H9 (cell line): ENCODE data around the gene CD28. TPM values are rescaled to one million over a fixed set of nuclear protein-coding genes. Genes with fewer than 3 reads are reported as not detected.

Source experiments
- DNase-seq: peaks from one replicate; pipeline ENCODE4 v3.0.0-alpha.2; 2017
- H2AFZ ChIP-seq: one replicate; pipeline ENCODE4 v1.6.1; 2013; ENCODE audit warnings: mild to moderate bottlenecking, low read length, control low read depth, moderate library complexity
- H2AK5ac ChIP-seq: 2 replicates; pipeline ENCODE4 v1.6.1; 2013; ENCODE audit warnings: low read length, control low read depth, mixed read lengths; ENCODE audit not compliant: insufficient read length
- H2BK120ac ChIP-seq: one replicate; pipeline ENCODE4 v1.6.1; 2013; ENCODE audit warnings: low read depth, mild to moderate bottlenecking, low read length, control low read depth, inconsistent platforms; ENCODE audit not compliant: poor library complexity, severe bottlenecking
- H2BK12ac ChIP-seq: 2 replicates; pipeline ENCODE4 v1.6.1; 2013; ENCODE audit warnings: low read length, control low read depth, mixed read lengths, low read depth; ENCODE audit not compliant: insufficient read length
- H2BK15ac ChIP-seq: 2 replicates; pipeline ENCODE4 v1.6.1; 2013; ENCODE audit warnings: low read depth, low read length, control low read depth
- H2BK20ac ChIP-seq: one replicate; pipeline ENCODE4 v1.6.1; 2013; ENCODE audit warnings: low read depth, mild to moderate bottlenecking, low read length, control low read depth, inconsistent platforms; ENCODE audit not compliant: poor library complexity, severe bottlenecking
- H2BK5ac ChIP-seq: 2 replicates; pipeline ENCODE4 v1.6.1; 2013; ENCODE audit warnings: low read length, control low read depth, mixed read lengths; ENCODE audit not compliant: insufficient read length
- H3K14ac ChIP-seq: 2 replicates; pipeline ENCODE4 v1.6.1; 2013; ENCODE audit warnings: low read length, control low read depth; ENCODE audit not compliant: insufficient read depth
- H3K18ac ChIP-seq: 2 replicates; pipeline ENCODE4 v1.6.1; 2013; ENCODE audit warnings: low read depth, mild to moderate bottlenecking, mixed read lengths, low read length, control low read depth; ENCODE audit not compliant: insufficient read length
- H3K23ac ChIP-seq: 2 replicates; pipeline ENCODE4 v1.6.1; 2013; ENCODE audit warnings: low read length, control low read depth, mixed read lengths, low read depth; ENCODE audit not compliant: insufficient read length
- H3K23me2 ChIP-seq: 2 replicates; pipeline ENCODE4 v1.6.1; 2013; ENCODE audit warnings: low read depth, mild to moderate bottlenecking, mixed read lengths, low read length, control low read depth; ENCODE audit not compliant: insufficient read length, poor library complexity, severe bottlenecking
- H3K27ac ChIP-seq: 2 replicates; pipeline ENCODE4 v1.5.1; 2013; ENCODE audit warnings: low read length, control low read depth, mixed read lengths, low read depth; ENCODE audit not compliant: insufficient read length
- H3K27me3 ChIP-seq: 2 replicates; pipeline ENCODE4 v1.6.1; 2013; ENCODE audit warnings: low read length, control low read depth, inconsistent platforms; ENCODE audit not compliant: insufficient read depth
- H3K4ac ChIP-seq: 2 replicates; pipeline ENCODE4 v1.6.1; 2013; ENCODE audit warnings: low read depth, mild to moderate bottlenecking, control low read depth, inconsistent platforms, low read length, moderate library complexity
- H3K4me1 ChIP-seq: 2 replicates; pipeline ENCODE4 v1.6.1; 2013; ENCODE audit warnings: low read length, control low read depth, inconsistent platforms; ENCODE audit not compliant: insufficient read depth
- H3K4me2 ChIP-seq: 2 replicates; pipeline ENCODE4 v1.6.1; 2013; ENCODE audit warnings: low read length, control low read depth, mixed read lengths; ENCODE audit not compliant: insufficient read length, insufficient read depth
- H3K56ac ChIP-seq: 2 replicates; pipeline ENCODE4 v1.6.1; 2013; ENCODE audit warnings: low read depth, mild to moderate bottlenecking, mixed read lengths, low read length, control low read depth; ENCODE audit not compliant: insufficient read length
- H3K79me1 ChIP-seq: 2 replicates; pipeline ENCODE4 v1.6.1; 2013; ENCODE audit warnings: low read depth, mild to moderate bottlenecking, moderate library complexity, low read length, control low read depth, inconsistent platforms; ENCODE audit not compliant: insufficient read depth, poor library complexity, severe bottlenecking
- H3K79me2 ChIP-seq: 2 replicates; pipeline ENCODE4 v1.6.1; 2013; ENCODE audit warnings: low read length, control low read depth, inconsistent platforms; ENCODE audit not compliant: insufficient read depth
- H3K9ac ChIP-seq: 2 replicates; pipeline ENCODE4 v1.6.1; 2013; ENCODE audit warnings: low read length, control low read depth, mixed read lengths; ENCODE audit not compliant: insufficient read length; ENCODE audit errors: extremely low read depth
- H3K9me3 ChIP-seq: one replicate; pipeline ENCODE4 v1.6.1; 2013; ENCODE audit warnings: low read depth, low read length, inconsistent platforms; ENCODE audit not compliant: control insufficient read depth
- H3T11ph ChIP-seq: one replicate; pipeline ENCODE4 v1.6.1; 2013; ENCODE audit warnings: mild to moderate bottlenecking, low read length, control low read depth, inconsistent platforms
- H4K20me1 ChIP-seq: one replicate; pipeline ENCODE4 v1.6.1; 2013; ENCODE audit not compliant: control insufficient read depth, insufficient read length, insufficient read depth
- H4K5ac ChIP-seq: 2 replicates; pipeline ENCODE4 v1.6.1; 2013; ENCODE audit warnings: low read depth, mild to moderate bottlenecking, mixed read lengths, low read length, control low read depth; ENCODE audit not compliant: insufficient read length
- H4K8ac ChIP-seq: replicated peaks from 2 replicates; pipeline ENCODE4 v1.6.1; 2013; ENCODE audit warnings: low read length, control low read depth, mixed read lengths, low read depth; ENCODE audit not compliant: insufficient read length
- H4K91ac ChIP-seq: 2 replicates; pipeline ENCODE4 v1.6.1; 2013; ENCODE audit warnings: low read depth, mild to moderate bottlenecking, moderate library complexity, mixed read lengths, low read length, control low read depth; ENCODE audit not compliant: insufficient read length
- H3K27ac Mint-ChIP-seq, 3 experiments: 2 replicates in 2 of 3; 3 replicates in 1 of 3; pipeline ENCODE4 v1.8.0; 2020 to 2021; ENCODE audit warnings: mixed read lengths in 3 of 3, mild to moderate bottlenecking in 1 of 3, moderate library complexity in 1 of 3
- H3K27me3 Mint-ChIP-seq: 2 replicates; pipeline ENCODE4 v1.8.0; 2021; ENCODE audit warnings: low read depth, mild to moderate bottlenecking, moderate library complexity, mixed read lengths
- H3K36me3 Mint-ChIP-seq, 3 experiments: 2 replicates in 2 of 3; 3 replicates in 1 of 3; pipeline ENCODE4 v1.8.0; 2020 to 2021; ENCODE audit warnings: low read depth in 3 of 3, mixed read lengths in 3 of 3; ENCODE audit not compliant: insufficient read depth in 1 of 3
- H3K4me1 Mint-ChIP-seq, 2 experiments: 2 replicates each; pipeline ENCODE4 v1.8.0; 2020; ENCODE audit warnings: mixed read lengths in 2 of 2
- H3K4me3 Mint-ChIP-seq, 2 experiments: 2 replicates in 1 of 2; 3 replicates in 1 of 2; pipeline ENCODE4 v1.8.0; 2020 to 2021; ENCODE audit warnings: mild to moderate bottlenecking in 2 of 2, mixed read lengths in 2 of 2, moderate library complexity in 1 of 2
- H3K9me3 Mint-ChIP-seq, 2 experiments: 2 replicates in 1 of 2; 3 replicates in 1 of 2; pipeline ENCODE4 v1.8.0; 2020; ENCODE audit warnings: mild to moderate bottlenecking in 2 of 2, mixed read lengths in 2 of 2, moderate library complexity in 1 of 2
- CTCF ChIP-seq: fragments of 200-600 bp; sonication (generic); conservative IDR thresholded peaks from 3 replicates; pipeline ENCODE4 v1.8.0; 2021; ENCODE audit warnings: antibody characterized with exemption, mild to moderate bottlenecking
- WGBS: extraction: QIAGEN DNeasy Blood & Tissue Kit; methylation state at CpG from one replicate; pipeline ENCODE4 v1.1.7; 2013; ENCODE audit warnings: missing lambda C conversion rate, low lambda C conversion rate, mixed read lengths; ENCODE audit not compliant: insufficient read length; ENCODE audit errors: extremely low coverage; 5-methylcytosine and 5-hydroxymethylcytosine counted together
- total RNA-seq: library from RNA; stranded (reverse); gene quantifications from 2 replicates; pipeline ENCODE4 v1.2.1, GENCODE V29; 2021

The CD28 gene
- total RNA-seq, 1 experiment from 2014 or later: not detected

GRCh38 chr2:203715744-203716143 lies 9.3 kb downstream of the CD28 start:
- WGBS: no CpG with 5 or more reads among the region's 2 CpGs
- Histone ChIP-seq H3K18ac (no peak overlapping the region), H2AFZ (no peak overlapping the region)

More at GRCh38 chr2:203715744-203716143, 9.3 kb downstream of the CD28 start:
- 0 out of 7 replicates have a peak, but pooled peaks cover 0 to 5% (median 0%) of the 10 kb centered on the region in 3 experiments for H3K36me3 Mint-ChIP-seq
- peaks cover 18 to 24% of the 10 kb centered on the region in 2 experiments for H3K4me1 Mint-ChIP-seq
- Histone ChIP-seq H3K23ac (no peak overlapping the region), H3K79me2 (no peaks in the 10 kb centered on the region), H3K79me1 (no peaks in the 10 kb centered on the region), H3K56ac (no peak overlapping the region), H2BK15ac (no peak overlapping the region), H2BK12ac (no peak overlapping the region), H3K4me1 (no peaks in the 10 kb centered on the region; the same call in 1 of the 2 replicates), H3K9ac (no peak overlapping the region), H2BK5ac (no peak overlapping the region), H3K9me3 (no peaks in the 10 kb centered on the region), H2BK20ac (no peak overlapping the region), H3K4me2 (no peak overlapping the region), H3K23me2 (no peaks in the 10 kb centered on the region), H3T11ph (no peak overlapping the region), H4K5ac (no peak overlapping the region), H3K14ac (no peak overlapping the region), H2AK5ac (no peak overlapping the region), H4K91ac (no peak overlapping the region), H4K8ac (peak overlapping the region; percentile 58), H3K27ac (no peak overlapping the region), H3K27me3 (no peaks in the 10 kb centered on the region), H2BK120ac (no peak overlapping the region), H4K20me1 (no peaks in the 10 kb centered on the region), H3K4ac (no peak overlapping the region)
- H3K27me3 Mint-ChIP-seq: no peaks in the 10 kb centered on the region
- no peak overlapping the region for H3K27ac Mint-ChIP-seq
- H3K4me3 Mint-ChIP-seq: no peak overlapping the region
- TF ChIP-seq CTCF: no peak
- no peaks in the 10 kb centered on the region for H3K9me3 Mint-ChIP-seq
- no peak for DNase-seq
